ENCODE measurements around the gene STT3B.

The STT3B gene

GRCh38 chr3:31552103-31552502, 19.4 kb downstream of the STT3B start:
- Histone ChIP-seq H3K27ac (ENCODE audit: extremely low read depth, low read depth, low read length) (no peak overlapping the region), H3K4me1 (ENCODE audit: control insufficient read depth, insufficient read depth, low read length) (no peaks in the 10 kb centered on the region), H3K36me3 (ENCODE audit: control insufficient read depth in 2 of 2, insufficient read depth in 1 of 2, low read length in 2 of 2) (no peaks in the 10 kb centered on the region), H3K9me3 (ENCODE audit: control insufficient read depth, insufficient read depth, low read depth, low read length) (no peaks in the 10 kb centered on the region), H3K4me3 (ENCODE audit: low read depth, low read length) (no peak overlapping the region)
- ChIA-PET POLR2A (no interaction called here), CTCF (interaction anchor here (0.5 to 0.9 kb wide), 3 partner anchors 10 to 1197 kb away, joined by 3 to 4 read pairs (median 3); no protein-coding TSS in a partner anchor)
- TF ChIP-seq ZNF426 (tag by site-specific recombination; IDR thresholded peaks at IDR 0.05) (no peak), PRDM10 (tag by site-specific recombination; IDR thresholded peaks at IDR 0.05) (no peak), KLF16 (tag by site-specific recombination; IDR thresholded peaks at IDR 0.05) (no peak), ZNF26 (tag by site-specific recombination; IDR thresholded peaks at IDR 0.05) (no peak), ZBTB48 (tag by site-specific recombination; IDR thresholded peaks at IDR 0.05) (no peak), ZNF221 (tag by site-specific recombination; IDR thresholded peaks at IDR 0.05; ENCODE audit: borderline replicate concordance) (no peak), ZNF776 (tag by site-specific recombination; IDR thresholded peaks at IDR 0.05; ENCODE audit: borderline replicate concordance) (no peak), ZNF610 (tag by site-specific recombination; IDR thresholded peaks at IDR 0.05; ENCODE audit: borderline replicate concordance) (no peak), ZNF19 (tag by site-specific recombination; IDR thresholded peaks at IDR 0.05; ENCODE audit: low read depth) (no peak), GLIS2 (tag by site-specific recombination; IDR thresholded peaks at IDR 0.05) (no peak), ZNF561 (tag by site-specific recombination; IDR thresholded peaks at IDR 0.05; ENCODE audit: borderline replicate concordance) (no peak), ZSCAN18 (tag by site-specific recombination; IDR thresholded peaks at IDR 0.05) (no peak), HOXD13 (CRISPR knock-in tag; IDR thresholded peaks at IDR 0.05; ENCODE audit: borderline replicate concordance) (no peak), EGR2 (tag by site-specific recombination; IDR thresholded peaks at IDR 0.05; ENCODE audit: low read depth) (no peak)
- TF ChIP-seq, protein P1, sequence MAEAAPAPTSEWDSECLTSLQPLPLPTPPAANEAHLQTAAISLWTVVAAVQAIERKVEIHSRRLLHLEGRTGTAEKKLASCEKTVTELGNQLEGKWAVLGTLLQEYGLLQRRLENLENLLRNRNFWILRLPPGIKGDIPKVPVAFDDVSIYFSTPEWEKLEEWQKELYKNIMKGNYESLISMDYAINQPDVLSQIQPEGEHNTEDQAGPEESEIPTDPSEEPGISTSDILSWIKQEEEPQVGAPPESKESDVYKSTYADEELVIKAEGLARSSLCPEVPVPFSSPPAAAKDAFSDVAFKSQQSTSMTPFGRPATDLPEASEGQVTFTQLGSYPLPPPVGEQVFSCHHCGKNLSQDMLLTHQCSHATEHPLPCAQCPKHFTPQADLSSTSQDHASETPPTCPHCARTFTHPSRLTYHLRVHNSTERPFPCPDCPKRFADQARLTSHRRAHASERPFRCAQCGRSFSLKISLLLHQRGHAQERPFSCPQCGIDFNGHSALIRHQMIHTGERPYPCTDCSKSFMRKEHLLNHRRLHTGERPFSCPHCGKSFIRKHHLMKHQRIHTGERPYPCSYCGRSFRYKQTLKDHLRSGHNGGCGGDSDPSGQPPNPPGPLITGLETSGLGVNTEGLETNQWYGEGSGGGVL (tag by site-specific recombination; IDR thresholded peaks at IDR 0.05): no peak

- POLR2A ChIA-PET: no interaction called here
- CTCF ChIA-PET: no interaction called here
- H3K9me3 ChIP-seq (ENCODE audit: control insufficient read depth, insufficient read depth, low read depth, low read length): no peaks in the 10 kb centered on the region
- H3K4me1 ChIP-seq (ENCODE audit: control insufficient read depth, insufficient read depth, low read length): no peaks in the 10 kb centered on the region
- TF ChIP-seq ZNF146 (tag by site-specific recombination; IDR thresholded peaks at IDR 0.05) (peak; percentile 27; the same call in 1 of the 2 replicates), ZFP3 (tag by site-specific recombination; IDR thresholded peaks at IDR 0.05; ENCODE audit: low read depth) (no peak)
- TF ChIP-seq, protein P2, sequence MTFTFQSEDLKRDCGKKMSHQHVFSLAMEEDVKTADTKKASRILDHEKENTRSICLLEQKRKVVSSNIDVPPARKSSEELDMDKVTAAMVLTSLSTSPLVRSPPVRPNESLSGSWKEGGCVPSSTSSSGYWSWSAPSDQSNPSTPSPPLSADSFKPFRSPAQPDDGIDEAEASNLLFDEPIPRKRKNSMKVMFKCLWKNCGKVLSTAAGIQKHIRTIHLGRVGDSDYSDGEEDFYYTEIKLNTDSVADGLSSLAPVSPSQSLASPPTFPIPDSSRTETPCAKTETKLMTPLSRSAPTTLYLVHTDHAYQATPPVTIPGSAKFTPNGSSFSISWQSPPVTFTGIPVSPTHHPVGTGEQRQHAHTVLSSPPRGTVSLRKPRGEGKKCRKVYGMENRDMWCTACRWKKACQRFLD (tag by site-specific recombination; IDR thresholded peaks at IDR 0.05): no peak
- H3K36me3 ChIP-seq (ENCODE audit: control insufficient read depth in 2 of 2, insufficient read depth in 1 of 2, low read length in 2 of 2): no peaks in the 10 kb centered on the region
- H3K4me3 ChIP-seq (ENCODE audit: low read depth, low read length): no peak overlapping the region
- H3K27ac ChIP-seq (ENCODE audit: extremely low read depth, low read depth, low read length): no peak overlapping the region
Observed at GRCh38 chr3:31553258-31553657, 20.5 kb downstream of the STT3B start.

Measured in HEK293 (cell line).